Measurements from ENCODE around the gene CFAP54. TPM values are rescaled to one million over a fixed set of nuclear protein-coding genes. Genes with fewer than 3 reads are reported as not detected.
"Not testable (repeated sequence)": the region's sequence is repeated elsewhere in the genome, so short reads cannot be mapped to it uniquely, and the experiment has no call there.

CFAP54 gene
- total RNA-seq, 4 donors from 2014 or later, result 1.3 to 14.2 (median 6.2) TPM

GRCh38 chr12:96456265-96456974 lies 33.0 kb upstream of the CFAP54 start:
- no peak for DNase-seq
- H3K27me3 ChIP-seq, result no peaks in the 10 kb centered on the region
- no peak overlapping the region for H3K4me3 ChIP-seq
- intact Hi-C loops (cut with DNase I; ENCODE audit: low total_unique reads), result no loop called here
- H3K36me3 ChIP-seq, result no peaks in the 10 kb centered on the region
- H3K27ac ChIP-seq, result no peak overlapping the region
- no peak for TF ChIP-seq POLR2A (IDR thresholded peaks at IDR 0.05)
- no peak for TF ChIP-seq CTCF (IDR thresholded peaks at IDR 0.05)
- no peaks in the 10 kb centered on the region for H3K4me1 ChIP-seq
- no peaks in the 10 kb centered on the region for H3K9me3 ChIP-seq

GRCh38 chr12:96457191-96457930 lies 32.0 kb upstream of the CFAP54 start:
- no peaks in the 10 kb centered on the region for H3K27me3 ChIP-seq
- TF ChIP-seq CTCF (IDR thresholded peaks at IDR 0.05), result no peak
- TF ChIP-seq POLR2A (IDR thresholded peaks at IDR 0.05), result no peak
- H3K4me3 ChIP-seq, result no peak overlapping the region
- no peaks in the 10 kb centered on the region for H3K9me3 ChIP-seq
- H3K36me3 ChIP-seq, result no peaks in the 10 kb centered on the region
- intact Hi-C loops (cut with DNase I; ENCODE audit: low total_unique reads), result no loop called here
- no peaks in the 10 kb centered on the region for H3K4me1 ChIP-seq
- no peak for DNase-seq
- H3K27ac ChIP-seq, result no peak overlapping the region

- DNase-seq; H3K36me3 ChIP-seq; H3K4me3 ChIP-seq; H3K9me3 ChIP-seq; H3K4me1 ChIP-seq; H3K27ac ChIP-seq; intact Hi-C loops (cut with DNase I; ENCODE audit: low total_unique reads); H3K27me3 ChIP-seq: not testable (repeated sequence)
Observed at GRCh38 chr12:96459281-96459680, 30.1 kb upstream of the CFAP54 start.

- no peak for TF ChIP-seq POLR2A (IDR thresholded peaks at IDR 0.05)
- no peak for TF ChIP-seq CTCF (IDR thresholded peaks at IDR 0.05)
- no peak overlapping the region for H3K27ac ChIP-seq
- no peaks in the 10 kb centered on the region for H3K36me3 ChIP-seq
- DNase-seq, result no peak
- intact Hi-C loops (cut with DNase I; ENCODE audit: low total_unique reads), result no loop called here
- no peak overlapping the region for H3K4me3 ChIP-seq
- H3K4me1 ChIP-seq, result no peaks in the 10 kb centered on the region
- no peaks in the 10 kb centered on the region for H3K9me3 ChIP-seq
- no peaks in the 10 kb centered on the region for H3K27me3 ChIP-seq
Observed at GRCh38 chr12:96462571-96463280, 26.7 kb upstream of the CFAP54 start.

GRCh38 chr12:96465896-96466295 lies 23.5 kb upstream of the CFAP54 start:
- no peaks in the 10 kb centered on the region for H3K4me1 ChIP-seq
- intact Hi-C loops (cut with DNase I; ENCODE audit: low total_unique reads), result no loop called here
- TF ChIP-seq POLR2A (IDR thresholded peaks at IDR 0.05) (no peak), CTCF (IDR thresholded peaks at IDR 0.05) (no peak)
- H3K27ac ChIP-seq, result no peak overlapping the region
- H3K4me3 ChIP-seq, result no peak overlapping the region
- H3K27me3 ChIP-seq, result no peaks in the 10 kb centered on the region
- DNase-seq, result no peak
- H3K9me3 ChIP-seq, result no peaks in the 10 kb centered on the region
- H3K36me3 ChIP-seq, result no peaks in the 10 kb centered on the region

All from uterus (tissue), 4 donors.